Right lobe of liver (tissue), 6 donors: ENCODE measurements around the gene FSCB. TPM values are rescaled to one million over a fixed set of nuclear protein-coding genes. Genes with fewer than 3 reads are reported as not detected.
"Not testable (repeated sequence)": the region's sequence is repeated elsewhere in the genome, so short reads cannot be mapped to it uniquely, and the experiment has no call there.

Experiments
- ATAC-seq, 4 donors: fragments of 200-7000 bp; cut with Tn5 transposase; one replicate each; pipeline ENCODE4 v1.9.1; 2020; ENCODE audit warnings: mild to moderate bottlenecking in 4 of 4, moderate library complexity in 4 of 4
- DNase-seq, 3 donors: peaks; one replicate each; pipeline ENCODE4 v3.0.0-alpha.2; 2020
- H3K27ac ChIP-seq, 3 donors: fragments of 200-600 bp; one replicate each; pipeline ENCODE4 v1.8.0; 2022
- H3K27me3 ChIP-seq, 2 donors: fragments of 200-600 bp; one replicate each; pipeline ENCODE4 v1.8.0; 2022
- H3K36me3 ChIP-seq, 4 donors: fragments of 200-600 bp; sonication (generic) in 1 of 4; one replicate each; pipeline versions ENCODE4 v1.5.1 to v1.8.0; 2017 to 2022; ENCODE audit warnings: control low read depth in 1 of 4
- H3K4me1 ChIP-seq, 4 donors: fragments of 200-600 bp; sonication (generic) in 1 of 4; one replicate each; pipeline versions ENCODE4 v1.5.1 to v1.8.0; 2017 to 2022; ENCODE audit warnings: control low read depth in 1 of 4
- H3K4me3 ChIP-seq, 3 donors: fragments of 200-600 bp; one replicate each; pipeline ENCODE4 v1.8.0; 2022
- H3K9me3 ChIP-seq, 4 donors: fragments of 200-600 bp; sonication (generic) in 1 of 4; one replicate each; pipeline versions ENCODE4 v1.5.1 to v1.8.0; 2017 to 2022; ENCODE audit warnings: control low read depth in 1 of 4
- CTCF ChIP-seq, 4 donors: fragments of 200-600 bp in 3 of 4; fragments of 450-650 bp in 1 of 4; IDR thresholded peaks; one replicate each; pipeline versions ENCODE4 v1.5.1 to v1.8.0; 2016 to 2022; ENCODE audit warnings: antibody characterized with exemption in 4 of 4, mild to moderate bottlenecking in 2 of 4
- POLR2A ChIP-seq: fragments of 450-650 bp; IDR thresholded peaks from one replicate; pipeline ENCODE4 v1.6.1; 2017; ENCODE audit warnings: antibody characterized with exemption, mild to moderate bottlenecking
- WGBS: methylation state at CpG from one replicate; pipeline ENCODE4 v1.1.6; 2018; ENCODE audit warnings: low coverage, low lambda C conversion rate; ENCODE audit not compliant: insufficient coverage; ENCODE audit errors: missing lambda C conversion rate; 5-methylcytosine and 5-hydroxymethylcytosine counted together
- intact Hi-C, 2 donors: fragments of 100-400 bp; cut with DNase I; formaldehyde crosslinking; loops; one replicate each; pipeline versions ENCODE4 v1.11.2 to v1.14.1; 2022
- total RNA-seq, 6 experiments: library from RNA; depleted of rRNA in 2 of 6; stranded (reverse); fragments of >200 nt in 2 of 6; fragmentation: NEBNext Ultra II Directional in 3 of 6; extraction: Animal tissue kit (Norgen Biotek cat#: 25700) in 3 of 6; gene quantifications; one replicate each; pipeline versions ENCODE4 v1.1.0 to v1.2.4, GENCODE V29; 2016 to 2023
- donor health status: DM: no; HTN: yes; CAD: no.
- donor health status: DM: no; HTN: no; CAD: no.
- donor health status: DM: no; HTN: no; CAD: no.
- donor health status: DM: no; HTN: yes; CAD: no.
- donor health status: DM: no; HTN: yes; CAD: no.

Gene FSCB
- total RNA-seq, 6 experiments from 2014 or later: not detected

GRCh38 chr14:44528180-44528579 lies 21.1 kb upstream of the FSCB start:
- DNase-seq (no peak), ATAC-seq (no peak)
- Histone ChIP-seq H3K4me1 (no peaks in the 10 kb centered on the region), H3K9me3 (no peaks in the 10 kb centered on the region), H3K36me3 (no peaks in the 10 kb centered on the region), H3K27me3 (no peaks in the 10 kb centered on the region), H3K27ac (no peak overlapping the region), H3K4me3 (no peak overlapping the region)
- intact Hi-C loops: no loop called here
- TF ChIP-seq CTCF (IDR thresholded peaks at IDR 0.05) (no peak), POLR2A (no peak)

- no peak for ATAC-seq
- intact Hi-C loops: no loop called here
- Histone ChIP-seq H3K4me3 (no peak overlapping the region), H3K27me3 (no peaks in the 10 kb centered on the region), H3K36me3 (no peaks in the 10 kb centered on the region), H3K4me1 (no peaks in the 10 kb centered on the region), H3K9me3 (no peaks in the 10 kb centered on the region), H3K27ac (no peak overlapping the region)
- 42% methylated on average over 3 of the region's 3 CpGs for WGBS
- TF ChIP-seq POLR2A (no peak), CTCF (IDR thresholded peaks at IDR 0.05) (no peak)
- DNase-seq: no peak
These were observed 18.2 kb upstream of the FSCB start for GRCh38 chr14:44525237-44525636.

- H3K27me3 ChIP-seq, DNase-seq, H3K4me3 ChIP-seq, H3K27ac ChIP-seq, intact Hi-C loops, H3K4me1 ChIP-seq, ATAC-seq, H3K36me3 ChIP-seq, H3K9me3 ChIP-seq: not testable (repeated sequence)
- 100% methylated on average over 2 of the region's 8 CpGs for WGBS
These were observed 8.6 kb upstream of the FSCB start for GRCh38 chr14:44515668-44516067.

- H3K4me3 ChIP-seq: no peak overlapping the region
- no peak for DNase-seq
- no peak for ATAC-seq
- no peak for TF ChIP-seq POLR2A
- no peak for TF ChIP-seq CTCF (IDR thresholded peaks at IDR 0.05)
- H3K36me3 ChIP-seq: no peaks in the 10 kb centered on the region
- no peak overlapping the region for H3K27ac ChIP-seq
- H3K9me3 ChIP-seq: no peaks in the 10 kb centered on the region
- 62% methylated on average over 2 of the region's 2 CpGs for WGBS
- no peaks in the 10 kb centered on the region for H3K4me1 ChIP-seq
- no peaks in the 10 kb centered on the region for H3K27me3 ChIP-seq
- intact Hi-C loops: no loop called here
These were observed 1.8 kb upstream of the FSCB start for GRCh38 chr14:44508834-44509233.

- intact Hi-C loops: no loop called here
- H3K36me3 ChIP-seq: no peaks in the 10 kb centered on the region
- H3K27ac ChIP-seq: no peak overlapping the region
- TF ChIP-seq POLR2A: no peak
- TF ChIP-seq CTCF (IDR thresholded peaks at IDR 0.05): no peak
- no peak overlapping the region for H3K4me3 ChIP-seq
- DNase-seq (no peak), ATAC-seq (no peak)
- H3K4me1 ChIP-seq: no peaks in the 10 kb centered on the region
- H3K9me3 ChIP-seq: no peaks in the 10 kb centered on the region
- 60% methylated on average over 1 of the region's 3 CpGs for whole genome bisulfite sequencing
- H3K27me3 ChIP-seq: no peaks in the 10 kb centered on the region
These were observed 1.5 kb downstream of the FSCB start for GRCh38 chr14:44505588-44505987.
